ENCODE results near the gene CTIF.

GRCh38 chr18:48655508-48655907 lies 116.7 kb downstream of the CTIF start:
- no peak for TF ChIP-seq CTCF (IDR thresholded peaks at IDR 0.05; ENCODE audit: poor library complexity, severe bottlenecking)
- TF ChIP-seq RAD21 (conservative IDR thresholded peaks at IDR 0.05): no peak
- no peak for TF ChIP-seq EZH2 (IDR thresholded peaks at IDR 0.05; ENCODE audit: borderline replicate concordance, insufficient read depth, low read length, poor library complexity, severe bottlenecking)
- TF ChIP-seq POLR2AphosphoS5 (IDR thresholded peaks at IDR 0.05): no peak
- TF ChIP-seq EP300 (conservative IDR thresholded peaks at IDR 0.05; ENCODE audit: poor library complexity, severe bottlenecking): no peak
- no peak for TF ChIP-seq REST (IDR thresholded peaks at IDR 0.05; ENCODE audit: borderline replicate concordance)
- TF ChIP-seq TAF1 (IDR thresholded peaks at IDR 0.05; ENCODE audit: low read depth): no peak

All from neural cell (in vitro differentiated cells).